HepG2 (cell line): ENCODE measurements around the gene PDZD2. TPM values are rescaled to one million over a fixed set of nuclear protein-coding genes. Genes with fewer than 3 reads are reported as not detected.

Source experiments
- ATAC-seq: fragments of 200-7000 bp; cut with Tn5 transposase; 3 replicates; pipeline ENCODE4 v1.9.1; 2020; ENCODE audit warnings: mild to moderate bottlenecking, moderate library complexity
- BruUV-seq: library from RNA; stranded (reverse); fragments of 400-500 nt; replicated peaks from 2 replicates; lab custom pipeline; 2021; lab: Mats Ljungman, UMichigan
- CTCF ChIA-PET: fragments of 300-600 bp; formaldehyde crosslinking; extraction: SDS; loops from one replicate; lab custom pipeline; 2021; ENCODE audit warnings: low total read pairs, inconsistent platforms, low intra/inter-chr PET ratio; lab: Yijun Ruan, JAX
- POLR2A ChIA-PET: fragments of 350-600 bp; sonication (Branson Sonifier 250); formaldehyde crosslinking; loops from one replicate; lab custom pipeline; 2020; ENCODE audit warnings: antibody characterized with exemption, inconsistent platforms; lab: Yijun Ruan, JAX
- DNase-seq: peaks from one replicate; pipeline ENCODE4 v3.0.0-alpha.2; 2015; ENCODE audit warnings: low spot score
- FAIRE-seq: peaks from 3 replicates; lab custom pipeline; 2011; peaks lifted over from hg19 to GRCh38; lab: Jason Lieb, UNC
- H2AFZ ChIP-seq: one replicate; pipeline ENCODE4 v1.6.1; 2011; ENCODE audit warnings: low read length, inconsistent platforms
- H3K27ac ChIP-seq: fragments of 300-600 bp; 3 replicates; pipeline ENCODE4 v1.8.0; 2011; ENCODE audit warnings: mixed run types, mild to moderate bottlenecking, mixed read lengths, low read length, inconsistent platforms; ENCODE audit not compliant: insufficient read depth; ENCODE audit errors: extremely low read length
- H3K27me3 ChIP-seq, 2 experiments: fragments of 200-600 bp in 1 of 2; 2 replicates in 1 of 2; 3 replicates in 1 of 2; pipeline versions ENCODE4 v1.6.0 to v1.8.0; 2011; ENCODE audit warnings: low read length in 2 of 2, mild to moderate bottlenecking in 2 of 2, moderate library complexity in 2 of 2, inconsistent platforms in 1 of 2; ENCODE audit not compliant: insufficient read depth in 2 of 2, control insufficient read depth in 1 of 2
- H3K36me3 ChIP-seq, 2 experiments: fragments of 200-600 bp in 1 of 2; replicated peaks in 1 of 2; 2 replicates in 1 of 2; 3 replicates in 1 of 2; pipeline versions ENCODE4 v1.5.1 to v1.8.0; 2011; ENCODE audit warnings: low read length in 2 of 2, inconsistent platforms in 1 of 2; ENCODE audit not compliant: insufficient read depth in 2 of 2, control insufficient read depth in 1 of 2
- H3K4me1 ChIP-seq: 2 replicates; pipeline ENCODE4 v1.5.1; 2012; ENCODE audit warnings: low read length, inconsistent platforms; ENCODE audit not compliant: insufficient read depth
- H3K4me2 ChIP-seq: 2 replicates; pipeline ENCODE4 v1.6.0; 2011; ENCODE audit warnings: low read depth, low read length, inconsistent platforms
- H3K4me3 ChIP-seq, 3 experiments: fragments of 200-600 bp in 1 of 3; sonication (generic), shearing (Covaris generic) in 1 of 3; replicated peaks in 1 of 3; 2 replicates each; pipeline ENCODE4 v1.5.1; 2011 to 2016; ENCODE audit warnings: low read length in 3 of 3, inconsistent platforms in 2 of 3, low read depth in 2 of 3, mild to moderate bottlenecking in 2 of 3, control low read depth in 1 of 3, mixed read lengths in 1 of 3; ENCODE audit not compliant: insufficient read depth in 1 of 3
- H3K79me2 ChIP-seq: one replicate; pipeline ENCODE4 v1.6.1; 2011; ENCODE audit warnings: low read length, inconsistent platforms; ENCODE audit not compliant: insufficient read depth
- H3K9ac ChIP-seq: 2 replicates; pipeline ENCODE4 v1.6.0; 2011; ENCODE audit warnings: mild to moderate bottlenecking, low read depth, low read length, inconsistent platforms; ENCODE audit not compliant: insufficient read depth
- H3K9me3 ChIP-seq: 2 replicates; pipeline ENCODE4 v1.5.1; 2012; ENCODE audit warnings: mild to moderate bottlenecking, low read length
- H4K20me1 ChIP-seq: 2 replicates; pipeline ENCODE4 v1.6.0; 2011; ENCODE audit warnings: inconsistent platforms, mild to moderate bottlenecking, low read length, moderate library complexity; ENCODE audit not compliant: insufficient read depth
- JUN ChIP-seq: sonication (generic); formaldehyde crosslinking; IDR thresholded peaks from 2 replicates; pipeline ENCODE4 v1.4.0; 2020; ENCODE audit warnings: mild to moderate bottlenecking, missing genetic modification reagents
- KLF9 ChIP-seq: IDR thresholded peaks from 2 replicates; pipeline ENCODE4 v1.6.1; 2016; ENCODE audit warnings: low read depth
- MAFK ChIP-seq, 2 experiments: IDR thresholded peaks in 1 of 2; conservative IDR thresholded peaks in 1 of 2; 2 replicates each; pipeline ENCODE4 v1.6.1; 2011; ENCODE audit warnings: improper control_type of control experiment in 2 of 2, low read length in 2 of 2
- MTA3 ChIP-seq: sonication (generic); formaldehyde crosslinking; IDR thresholded peaks from 2 replicates; pipeline ENCODE4 v1.4.0; 2020; ENCODE audit warnings: missing genetic modification reagents
- NCOA2 ChIP-seq: sonication (generic); formaldehyde crosslinking; IDR thresholded peaks from 2 replicates; pipeline ENCODE4 v1.8.0; 2022; ENCODE audit warnings: inconsistent platforms
- POLR2AphosphoS2 ChIP-seq: IDR thresholded peaks from 2 replicates; pipeline ENCODE4 v1.6.1; 2011; ENCODE audit warnings: low read depth, low read length, improper control_type of control experiment
- RBM22 ChIP-seq: fragments of 200-400 bp; formaldehyde crosslinking; optimal IDR thresholded peaks from 2 replicates; pipeline ENCODE3; 2017; ENCODE audit warnings: mild to moderate bottlenecking, low read length, moderate library complexity
- RFX1 ChIP-seq: fragments of 450-650 bp; IDR thresholded peaks from 2 replicates; pipeline ENCODE4 v1.6.1; 2017
- SP5 ChIP-seq: IDR thresholded peaks from 2 replicates; pipeline ENCODE4 v1.6.1; 2016; ENCODE audit warnings: low read depth, borderline replicate concordance
- ZNF136 ChIP-seq: sonication (generic); formaldehyde crosslinking; IDR thresholded peaks from 2 replicates; pipeline ENCODE4 v1.8.1; 2022; ENCODE audit warnings: low read depth, mild to moderate bottlenecking, moderate library complexity, missing genetic modification reagents
- ZNF382 ChIP-seq: sonication (generic); formaldehyde crosslinking; IDR thresholded peaks from 2 replicates; pipeline ENCODE4 v1.5.0; 2020; ENCODE audit warnings: missing genetic modification reagents, mild to moderate bottlenecking, borderline replicate concordance
- ZNF776 ChIP-seq: sonication (generic); formaldehyde crosslinking; IDR thresholded peaks from 2 replicates; pipeline ENCODE4 v1.4.0; 2020; ENCODE audit warnings: mild to moderate bottlenecking, missing genetic modification reagents
- WGBS: methylation state at CpG from one replicate; pipeline ENCODE4 v1.1.6; 2017; ENCODE audit warnings: low lambda C conversion rate; 5-methylcytosine and 5-hydroxymethylcytosine counted together
- in situ Hi-C: cut with HindIII; loops from 2 replicates; pipeline ENCODE4 v1.10.0; 2017; ENCODE audit warnings: low pct_unique_long_range_greater_than_20kb; ENCODE audit not compliant: extremely low pct_ligation_motif_present
- intact Hi-C: fragments of 100-400 bp; cut with micrococcal nuclease; formaldehyde crosslinking; loops from one replicate; pipeline ENCODE4 v1.10.0; 2022; ENCODE audit not compliant: unreplicated experiment
- polyA plus RNA-seq, 8 experiments: library from polyadenylated mRNA; depleted of rRNA in 3 of 8; stranded (reverse) in 7 of 8; unstranded in 1 of 8; fragments of >200 nt; fragmentation: Illumina TruSeq in 4 of 8; extraction: Trizol in 4 of 8; gene quantifications; 2 replicates each; pipeline versions ENCODE4 v1.2.1 to v1.2.3, GENCODE V29; 2011 to 2016; ENCODE audit warnings: low read depth in 4 of 8, missing spikeins in 1 of 8, mixed read lengths in 1 of 8; ENCODE audit not compliant: insufficient read depth in 1 of 8
- total RNA-seq, 5 experiments: library from RNA; depleted of rRNA; stranded (reverse); fragments of >200 nt; fragmentation: Illumina TruSeq; extraction: Trizol; gene quantifications; 2 replicates each; pipeline ENCODE4 v1.2.3, GENCODE V29; 2016; ENCODE audit warnings: low read depth in 1 of 5
- TF ChIP-seq, protein P1 (sequence below): sonication (generic); formaldehyde crosslinking; IDR thresholded peaks from 2 replicates; pipeline ENCODE4 v1.4.0; 2020; ENCODE audit warnings: missing genetic modification reagents
- TF ChIP-seq, protein P2 (sequence below): sonication (generic); formaldehyde crosslinking; IDR thresholded peaks from 2 replicates; pipeline ENCODE4 v1.5.1; 2020; ENCODE audit warnings: mild to moderate bottlenecking, missing genetic modification reagents, moderate library complexity

PDZD2 gene
- total and polyA plus RNA-seq, 2 of the 13 experiments (the other 11 are each of a cell fraction or from before 2014, with no cell fraction given) = 0.04 TPM; not detected in 1

DNA sequence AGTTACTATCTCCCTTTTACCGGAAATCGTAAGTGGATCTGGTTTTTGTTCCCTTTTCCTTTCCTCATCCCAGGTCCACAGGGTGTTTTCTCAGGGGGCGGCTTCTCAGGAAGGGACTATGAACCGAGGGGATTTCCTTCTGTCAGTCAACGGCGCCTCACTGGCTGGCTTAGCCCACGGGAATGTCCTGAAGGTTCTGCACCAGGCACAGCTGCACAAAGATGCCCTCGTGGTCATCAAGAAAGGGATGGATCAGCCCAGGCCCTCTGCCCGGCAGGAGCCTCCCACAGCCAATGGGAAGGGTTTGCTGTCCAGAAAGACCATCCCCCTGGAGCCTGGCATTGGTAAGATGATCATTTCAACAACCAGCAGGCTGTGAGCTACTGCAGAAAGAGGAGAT, 459.4 kb downstream of the PDZD2 start:
- Histone ChIP-seq H3K27ac (no peak overlapping the region), H3K4me1 (no peaks in the 10 kb centered on the region), H3K4me2 (no peak overlapping the region), H3K79me2 (no peaks in the 10 kb centered on the region), H3K9me3 (no peaks in the 10 kb centered on the region), H3K4me3 (no peak overlapping the region), H3K36me3 (peaks cover 9 to 40% of the 10 kb centered on the region in 2 experiments; a peak in 4 of 5 replicates), H4K20me1 (no peaks in the 10 kb centered on the region), H3K9ac (no peak overlapping the region), H2AFZ (no peak overlapping the region), H3K27me3 (no peaks in the 10 kb centered on the region)
- intact Hi-C loops = no loop called here
- peak; percentile 52 for TF ChIP-seq RBM22
- TF ChIP-seq KLF9 (CRISPR knock-in tag) = no peak
- WGBS = 86% methylated on average over 9 of the region's 9 CpGs
- ChIA-PET CTCF (no interaction called here), POLR2A (no interaction called here)
- DNase-seq (no peak), ATAC-seq (0 out of 3 replicates have a peak, but pooled peaks have one; percentile 10), FAIRE-seq (no peak)
- no TSS peak for BruUV-seq
- in situ Hi-C loops = loop anchor here (10.0 kb wide), 1 partner anchor 523 kb away; no protein-coding TSS in a partner anchor

DNA sequence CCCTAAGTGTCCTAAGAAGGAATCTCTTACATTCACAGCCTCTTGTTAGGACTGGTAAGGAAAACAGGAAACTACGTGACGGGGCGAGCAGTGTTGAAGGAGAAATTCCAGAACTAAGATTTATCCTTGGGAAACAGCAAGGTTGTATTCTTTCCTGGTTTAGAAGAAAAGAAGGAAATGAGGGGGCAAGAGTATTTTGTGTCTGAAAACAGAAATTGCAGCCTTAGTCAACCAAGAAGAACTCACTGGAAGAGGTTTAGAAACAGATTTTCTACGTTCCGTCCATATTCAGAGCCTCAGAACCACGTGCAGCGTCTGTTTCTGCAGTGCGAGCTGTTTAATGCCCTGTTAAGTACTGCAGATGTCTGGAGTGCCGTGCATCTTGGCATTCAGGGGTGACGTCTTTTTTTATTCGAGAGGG, 460.0 kb downstream of the PDZD2 start:
- Histone ChIP-seq H3K4me1 (no peaks in the 10 kb centered on the region), H4K20me1 (no peaks in the 10 kb centered on the region), H3K79me2 (no peaks in the 10 kb centered on the region), H3K9ac (no peak overlapping the region), H3K27ac (no peak overlapping the region), H3K4me3 (no peak overlapping the region), H2AFZ (no peak overlapping the region), H3K9me3 (no peaks in the 10 kb centered on the region), H3K4me2 (no peak overlapping the region), H3K27me3 (no peaks in the 10 kb centered on the region)
- BruUV-seq = no TSS peak
- DNase-seq (no peak), ATAC-seq (no peak), FAIRE-seq (no peak)
- CTCF ChIA-PET = no interaction called here
- in situ Hi-C loops = loop anchor here (10.0 kb wide), 1 partner anchor 524 kb away; no protein-coding TSS in a partner anchor
- WGBS = 98% methylated on average over 11 of the region's 11 CpGs
- intact Hi-C loops = no loop called here
- POLR2A ChIA-PET = no interaction called here
- TF ChIP-seq RFX1 (no peak), MAFK (conservative IDR thresholded peaks at IDR 0.05 in 1 of 2, IDR thresholded peaks at IDR 0.05 in 1 of 2; ENCODE audit: low read length in 2 of 2) (no peak), NCOA2 (CRISPR knock-in tag) (no peak), ZNF382 (CRISPR knock-in tag) (no peak), JUN (CRISPR knock-in tag) (no peak), SP5 (no peak), ZNF136 (CRISPR knock-in tag) (no peak), POLR2AphosphoS2 (no peak), ZNF776 (no peak), MTA3 (CRISPR knock-in tag) (no peak)
- TF ChIP-seq, protein P1, sequence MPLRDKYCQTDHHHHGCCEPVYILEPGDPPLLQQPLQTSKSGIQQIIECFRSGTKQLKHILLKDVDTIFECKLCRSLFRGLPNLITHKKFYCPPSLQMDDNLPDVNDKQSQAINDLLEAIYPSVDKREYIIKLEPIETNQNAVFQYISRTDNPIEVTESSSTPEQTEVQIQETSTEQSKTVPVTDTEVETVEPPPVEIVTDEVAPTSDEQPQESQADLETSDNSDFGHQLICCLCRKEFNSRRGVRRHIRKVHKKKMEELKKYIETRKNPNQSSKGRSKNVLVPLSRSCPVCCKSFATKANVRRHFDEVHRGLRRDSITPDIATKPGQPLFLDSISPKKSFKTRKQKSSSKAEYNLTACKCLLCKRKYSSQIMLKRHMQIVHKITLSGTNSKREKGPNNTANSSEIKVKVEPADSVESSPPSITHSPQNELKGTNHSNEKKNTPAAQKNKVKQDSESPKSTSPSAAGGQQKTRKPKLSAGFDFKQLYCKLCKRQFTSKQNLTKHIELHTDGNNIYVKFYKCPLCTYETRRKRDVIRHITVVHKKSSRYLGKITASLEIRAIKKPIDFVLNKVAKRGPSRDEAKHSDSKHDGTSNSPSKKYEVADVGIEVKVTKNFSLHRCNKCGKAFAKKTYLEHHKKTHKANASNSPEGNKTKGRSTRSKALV (CRISPR knock-in tag) = no peak
- TF ChIP-seq, protein P2, sequence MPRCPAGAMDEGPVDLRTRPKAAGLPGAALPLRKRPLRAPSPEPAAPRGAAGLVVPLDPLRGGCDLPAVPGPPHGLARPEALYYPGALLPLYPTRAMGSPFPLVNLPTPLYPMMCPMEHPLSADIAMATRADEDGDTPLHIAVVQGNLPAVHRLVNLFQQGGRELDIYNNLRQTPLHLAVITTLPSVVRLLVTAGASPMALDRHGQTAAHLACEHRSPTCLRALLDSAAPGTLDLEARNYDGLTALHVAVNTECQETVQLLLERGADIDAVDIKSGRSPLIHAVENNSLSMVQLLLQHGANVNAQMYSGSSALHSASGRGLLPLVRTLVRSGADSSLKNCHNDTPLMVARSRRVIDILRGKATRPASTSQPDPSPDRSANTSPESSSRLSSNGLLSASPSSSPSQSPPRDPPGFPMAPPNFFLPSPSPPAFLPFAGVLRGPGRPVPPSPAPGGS = no peak
- TF ChIP-seq, all 625 proteins: peak for 0
- peaks cover 14 to 46% of the 10 kb centered on the region in 2 experiments; a peak in 4 of 5 replicates for H3K36me3 ChIP-seq
